GM23338 (cell line): ENCODE data around the gene JTB. TPM values are rescaled to one million over a fixed set of nuclear protein-coding genes. Genes with fewer than 3 reads are reported as not detected.

Source experiments
- ATAC-seq: fragments of 200-7000 bp; cut with Tn5 transposase; 3 replicates; pipeline ENCODE4 v1.9.1; 2020
- DNase-seq: peaks from one replicate; pipeline ENCODE4 v3.0.0-alpha.2; 2015; ENCODE audit warnings: low spot score
- H2AFZ ChIP-seq: fragments of 200-600 bp; sonication (generic); 2 replicates; pipeline ENCODE4 v1.8.0; 2016; ENCODE audit warnings: antibody characterized with exemption, mild to moderate bottlenecking, moderate library complexity
- H3F3A ChIP-seq: fragments of 200-600 bp; sonication (generic); replicated peaks from 2 replicates; pipeline ENCODE4 v1.8.0; 2017; ENCODE audit warnings: antibody characterized with exemption, mixed run types, low read depth
- H3K27ac ChIP-seq: fragments of 200-600 bp; sonication (generic); 2 replicates; pipeline ENCODE4 v1.6.1; 2016; ENCODE audit warnings: low read depth
- H3K27me3 ChIP-seq: fragments of 200-600 bp; sonication (generic); 2 replicates; pipeline ENCODE4 v1.8.0; 2016; ENCODE audit warnings: mild to moderate bottlenecking, mixed run types, moderate library complexity; ENCODE audit not compliant: insufficient read depth
- H3K36me3 ChIP-seq: fragments of 200-600 bp; sonication (generic); 2 replicates; pipeline ENCODE4 v1.8.0; 2016; ENCODE audit warnings: mild to moderate bottlenecking; ENCODE audit not compliant: insufficient read depth
- H3K4me1 ChIP-seq: fragments of 200-600 bp; sonication (generic); 2 replicates; pipeline ENCODE4 v1.8.0; 2016; ENCODE audit warnings: mild to moderate bottlenecking, moderate library complexity; ENCODE audit not compliant: insufficient read depth
- H3K4me2 ChIP-seq: fragments of 200-600 bp; sonication (generic); 2 replicates; pipeline ENCODE4 v1.7.1; 2017; ENCODE audit warnings: mixed run types
- H3K4me3 ChIP-seq: fragments of 200-600 bp; sonication (generic); 2 replicates; pipeline ENCODE4 v1.6.1; 2016; ENCODE audit warnings: mixed run types
- H3K79me2 ChIP-seq: fragments of 200-600 bp; sonication (generic); replicated peaks from 2 replicates; pipeline ENCODE4 v1.8.0; 2017; ENCODE audit warnings: mild to moderate bottlenecking; ENCODE audit not compliant: insufficient read depth
- H3K9me2 ChIP-seq: fragments of 200-600 bp; sonication (generic); 2 replicates; pipeline ENCODE4 v1.8.0; 2017; ENCODE audit not compliant: insufficient read depth
- H4K20me1 ChIP-seq: fragments of 200-600 bp; sonication (generic); replicated peaks from 2 replicates; pipeline ENCODE4 v1.8.0; 2017; ENCODE audit warnings: mild to moderate bottlenecking; ENCODE audit not compliant: insufficient read depth
- H3K27ac Mint-ChIP-seq: 2 replicates; pipeline ENCODE4 v1.8.0; 2020; ENCODE audit warnings: inconsistent platforms, mild to moderate bottlenecking, moderate library complexity, mixed read lengths
- H3K27me3 Mint-ChIP-seq: 3 replicates; pipeline ENCODE4 v1.8.0; 2022; ENCODE audit warnings: low read depth, mild to moderate bottlenecking, moderate library complexity, mixed read lengths, inconsistent platforms; ENCODE audit not compliant: insufficient read depth, poor library complexity
- H3K36me3 Mint-ChIP-seq: 3 replicates; pipeline ENCODE4 v1.8.0; 2021; ENCODE audit warnings: low read depth, mild to moderate bottlenecking, inconsistent platforms, moderate library complexity, mixed read lengths
- H3K4me1 Mint-ChIP-seq: 3 replicates; pipeline ENCODE4 v1.8.0; 2020; ENCODE audit warnings: mild to moderate bottlenecking, inconsistent platforms, mixed read lengths
- H3K4me3 Mint-ChIP-seq: 3 replicates; pipeline ENCODE4 v1.8.0; 2021; ENCODE audit warnings: moderate library complexity, mild to moderate bottlenecking, inconsistent platforms, mixed read lengths
- H3K9me3 Mint-ChIP-seq: 3 replicates; pipeline ENCODE4 v1.8.0; 2020; ENCODE audit warnings: moderate library complexity, mild to moderate bottlenecking, inconsistent platforms, mixed read lengths
- CREB1 ChIP-seq: fragments of 250-450 bp; sonication (Bioruptor Pico); IDR thresholded peaks from 2 replicates; pipeline ENCODE4 v1.5.0; 2020; ENCODE audit warnings: low read depth, mild to moderate bottlenecking, moderate library complexity
- EZH2phosphoT487 ChIP-seq: fragments of 200-600 bp; sonication (generic); IDR thresholded peaks from one replicate; pipeline ENCODE4 v1.8.1; 2018; ENCODE audit warnings: antibody characterized with exemption; ENCODE audit not compliant: unreplicated experiment
- JUNB ChIP-seq: IDR thresholded peaks from one replicate; pipeline ENCODE4 v1.6.1; 2016; ENCODE audit warnings: antibody characterized with exemption; ENCODE audit not compliant: unreplicated experiment
- NANOG ChIP-seq: IDR thresholded peaks from 2 replicates; pipeline ENCODE4 v1.6.1; 2016; ENCODE audit warnings: antibody characterized with exemption, borderline replicate concordance
- POLR2AphosphoS5 ChIP-seq: IDR thresholded peaks from 2 replicates; pipeline ENCODE4 v1.6.1; 2016; ENCODE audit warnings: antibody characterized with exemption, low read depth
- STAT1 ChIP-seq: IDR thresholded peaks from one replicate; pipeline ENCODE4 v1.6.1; 2016; ENCODE audit warnings: antibody characterized with exemption; ENCODE audit not compliant: unreplicated experiment
- ZNF114 ChIP-seq: fragments of 250-450 bp; sonication (Bioruptor Pico); IDR thresholded peaks from 2 replicates; pipeline ENCODE4 v1.5.0; 2020; ENCODE audit warnings: mild to moderate bottlenecking, moderate library complexity
- polyA plus RNA-seq: library from polyadenylated mRNA; unstranded; fragments of >200 nt; fragmentation: Nextera tagmentation; extraction: Ambion mirVana; gene quantifications from 2 replicates; pipeline ENCODE4 v1.2.1, GENCODE V29; 2016
- total RNA-seq: library from RNA; depleted of rRNA; stranded (reverse); fragments of >200 nt; shearing (Covaris generic); gene quantifications from 2 replicates; pipeline ENCODE4 v1.2.3, GENCODE V29; 2014
- TF ChIP-seq, protein P1 (sequence below), 2 experiments: fragments of 200-600 bp in 1 of 2; sonication (generic) in 1 of 2; conservative IDR thresholded peaks; 2 replicates each; pipeline versions ENCODE4 v1.5.1 to v1.6.1; 2016 to 2017; ENCODE audit warnings: antibody characterized with exemption in 2 of 2, low read depth in 2 of 2, mild to moderate bottlenecking in 2 of 2, moderate library complexity in 1 of 2
- TF ChIP-seq, protein P2 (sequence below): IDR thresholded peaks from one replicate; pipeline ENCODE4 v1.6.1; 2018; ENCODE audit warnings: antibody characterized with exemption; ENCODE audit not compliant: unreplicated experiment
- TF ChIP-seq, protein P3 (sequence below): IDR thresholded peaks from 2 replicates; pipeline ENCODE4 v1.6.1; 2016; ENCODE audit warnings: antibody characterized with exemption

The JTB gene
- total and polyA plus RNA-seq, 2 experiments from 2014 or later, result 140 to 208 TPM

DNA sequence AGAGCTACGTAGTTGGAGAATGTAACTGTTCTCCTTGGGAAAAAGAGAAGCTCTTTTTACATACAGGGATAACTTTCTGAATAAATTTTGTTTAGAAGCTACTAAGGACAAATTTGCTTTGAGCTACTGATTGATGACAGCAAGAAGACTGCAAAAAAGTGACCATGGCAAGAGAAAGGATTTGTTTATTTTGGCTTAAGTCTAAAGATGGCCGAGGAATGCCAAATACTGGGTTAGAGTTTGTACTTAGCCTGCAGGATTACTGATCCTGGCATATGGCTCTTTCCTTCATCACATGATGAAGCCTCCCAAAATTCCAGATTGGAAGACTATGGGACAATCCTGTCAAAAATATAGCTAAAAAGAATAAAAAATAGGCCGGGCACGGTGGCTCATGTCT, 41.8 kb upstream of the JTB start:
- Histone ChIP-seq H3K79me2 (no peaks in the 10 kb centered on the region), H2AFZ (no peak overlapping the region), H3K4me2 (no peak overlapping the region), H4K20me1 (no peaks in the 10 kb centered on the region), H3K27ac (no peak overlapping the region), H3K27me3 (no peaks in the 10 kb centered on the region), H3K4me3 (no peak overlapping the region), H3K4me1 (no peaks in the 10 kb centered on the region), H3K9me2 (no peaks in the 10 kb centered on the region), H3F3A (no peaks in the 10 kb centered on the region), H3K36me3 (no peaks in the 10 kb centered on the region)
- Mint-ChIP-seq H3K9me3 (no peaks in the 10 kb centered on the region; the same call in 2 of the 3 replicates), H3K27me3 (peaks cover 5% of the 10 kb centered on the region), H3K36me3 (no peaks in the 10 kb centered on the region), H3K27ac (no peak overlapping the region), H3K4me3 (no peak overlapping the region), H3K4me1 (no peaks in the 10 kb centered on the region)
- DNase-seq (no peak), ATAC-seq (no peak)
- no peak for TF ChIP-seq STAT1
- no peak for TF ChIP-seq ZNF114 (CRISPR knock-in tag)
- TF ChIP-seq POLR2AphosphoS5, result no peak
- TF ChIP-seq, protein P1, sequence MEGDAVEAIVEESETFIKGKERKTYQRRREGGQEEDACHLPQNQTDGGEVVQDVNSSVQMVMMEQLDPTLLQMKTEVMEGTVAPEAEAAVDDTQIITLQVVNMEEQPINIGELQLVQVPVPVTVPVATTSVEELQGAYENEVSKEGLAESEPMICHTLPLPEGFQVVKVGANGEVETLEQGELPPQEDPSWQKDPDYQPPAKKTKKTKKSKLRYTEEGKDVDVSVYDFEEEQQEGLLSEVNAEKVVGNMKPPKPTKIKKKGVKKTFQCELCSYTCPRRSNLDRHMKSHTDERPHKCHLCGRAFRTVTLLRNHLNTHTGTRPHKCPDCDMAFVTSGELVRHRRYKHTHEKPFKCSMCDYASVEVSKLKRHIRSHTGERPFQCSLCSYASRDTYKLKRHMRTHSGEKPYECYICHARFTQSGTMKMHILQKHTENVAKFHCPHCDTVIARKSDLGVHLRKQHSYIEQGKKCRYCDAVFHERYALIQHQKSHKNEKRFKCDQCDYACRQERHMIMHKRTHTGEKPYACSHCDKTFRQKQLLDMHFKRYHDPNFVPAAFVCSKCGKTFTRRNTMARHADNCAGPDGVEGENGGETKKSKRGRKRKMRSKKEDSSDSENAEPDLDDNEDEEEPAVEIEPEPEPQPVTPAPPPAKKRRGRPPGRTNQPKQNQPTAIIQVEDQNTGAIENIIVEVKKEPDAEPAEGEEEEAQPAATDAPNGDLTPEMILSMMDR (conservative IDR thresholded peaks at IDR 0.05; ENCODE audit: low read depth in 2 of 2), result no peak
- no peak for TF ChIP-seq JUNB

DNA sequence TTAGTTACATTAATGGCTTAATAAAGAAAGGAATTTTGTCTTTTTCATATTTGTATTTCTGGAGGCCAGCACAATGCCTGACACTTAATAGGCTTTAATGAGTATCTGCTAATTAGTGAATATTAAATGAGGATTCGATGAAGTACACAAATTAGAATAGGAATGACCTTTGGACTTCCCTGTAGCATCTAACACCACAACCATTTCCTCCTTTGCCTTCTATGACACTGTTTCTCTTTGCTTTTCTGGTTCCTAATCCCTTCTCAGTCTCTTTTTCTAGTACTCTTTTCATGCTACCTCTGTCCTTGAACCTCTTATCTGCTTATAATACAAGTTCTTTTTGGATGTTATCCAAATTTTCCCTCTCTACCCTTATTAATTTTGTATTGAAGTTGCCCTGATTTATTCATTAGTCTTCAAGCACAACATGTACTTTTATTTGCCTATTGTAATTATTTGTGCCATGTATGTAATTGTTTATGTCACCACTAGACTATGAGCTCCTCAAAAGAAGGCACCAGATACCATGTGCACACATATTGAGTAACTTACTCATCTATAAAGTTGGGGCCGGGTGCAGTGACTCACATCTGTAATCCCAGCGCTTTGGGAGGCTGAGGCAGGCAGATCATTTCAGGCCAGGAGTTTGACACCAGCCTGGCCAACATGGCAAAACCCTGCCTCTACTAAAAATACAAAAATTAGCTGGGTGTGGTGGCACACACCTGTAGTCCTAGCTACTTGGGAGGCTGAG, 36.9 kb upstream of the JTB start:
- Histone ChIP-seq H3K79me2 (no peaks in the 10 kb centered on the region), H3K27ac (no peak overlapping the region), H2AFZ (no peak overlapping the region), H3K4me1 (no peaks in the 10 kb centered on the region), H3K27me3 (no peaks in the 10 kb centered on the region), H4K20me1 (no peaks in the 10 kb centered on the region), H3K36me3 (no peaks in the 10 kb centered on the region), H3K4me3 (no peak overlapping the region), H3K4me2 (no peak overlapping the region), H3F3A (no peaks in the 10 kb centered on the region), H3K9me2 (no peaks in the 10 kb centered on the region)
- no peak for DNase-seq
- Mint-ChIP-seq H3K36me3 (no peaks in the 10 kb centered on the region), H3K27ac (no peak overlapping the region), H3K27me3 (peaks cover 5% of the 10 kb centered on the region), H3K4me1 (no peaks in the 10 kb centered on the region), H3K4me3 (no peak overlapping the region), H3K9me3 (no peaks in the 10 kb centered on the region; the same call in 2 of the 3 replicates)
- ATAC-seq, result no peak
- TF ChIP-seq, protein P2, sequence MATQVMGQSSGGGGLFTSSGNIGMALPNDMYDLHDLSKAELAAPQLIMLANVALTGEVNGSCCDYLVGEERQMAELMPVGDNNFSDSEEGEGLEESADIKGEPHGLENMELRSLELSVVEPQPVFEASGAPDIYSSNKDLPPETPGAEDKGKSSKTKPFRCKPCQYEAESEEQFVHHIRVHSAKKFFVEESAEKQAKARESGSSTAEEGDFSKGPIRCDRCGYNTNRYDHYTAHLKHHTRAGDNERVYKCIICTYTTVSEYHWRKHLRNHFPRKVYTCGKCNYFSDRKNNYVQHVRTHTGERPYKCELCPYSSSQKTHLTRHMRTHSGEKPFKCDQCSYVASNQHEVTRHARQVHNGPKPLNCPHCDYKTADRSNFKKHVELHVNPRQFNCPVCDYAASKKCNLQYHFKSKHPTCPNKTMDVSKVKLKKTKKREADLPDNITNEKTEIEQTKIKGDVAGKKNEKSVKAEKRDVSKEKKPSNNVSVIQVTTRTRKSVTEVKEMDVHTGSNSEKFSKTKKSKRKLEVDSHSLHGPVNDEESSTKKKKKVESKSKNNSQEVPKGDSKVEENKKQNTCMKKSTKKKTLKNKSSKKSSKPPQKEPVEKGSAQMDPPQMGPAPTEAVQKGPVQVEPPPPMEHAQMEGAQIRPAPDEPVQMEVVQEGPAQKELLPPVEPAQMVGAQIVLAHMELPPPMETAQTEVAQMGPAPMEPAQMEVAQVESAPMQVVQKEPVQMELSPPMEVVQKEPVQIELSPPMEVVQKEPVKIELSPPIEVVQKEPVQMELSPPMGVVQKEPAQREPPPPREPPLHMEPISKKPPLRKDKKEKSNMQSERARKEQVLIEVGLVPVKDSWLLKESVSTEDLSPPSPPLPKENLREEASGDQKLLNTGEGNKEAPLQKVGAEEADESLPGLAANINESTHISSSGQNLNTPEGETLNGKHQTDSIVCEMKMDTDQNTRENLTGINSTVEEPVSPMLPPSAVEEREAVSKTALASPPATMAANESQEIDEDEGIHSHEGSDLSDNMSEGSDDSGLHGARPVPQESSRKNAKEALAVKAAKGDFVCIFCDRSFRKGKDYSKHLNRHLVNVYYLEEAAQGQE, result no peak
- TF ChIP-seq, protein P3, sequence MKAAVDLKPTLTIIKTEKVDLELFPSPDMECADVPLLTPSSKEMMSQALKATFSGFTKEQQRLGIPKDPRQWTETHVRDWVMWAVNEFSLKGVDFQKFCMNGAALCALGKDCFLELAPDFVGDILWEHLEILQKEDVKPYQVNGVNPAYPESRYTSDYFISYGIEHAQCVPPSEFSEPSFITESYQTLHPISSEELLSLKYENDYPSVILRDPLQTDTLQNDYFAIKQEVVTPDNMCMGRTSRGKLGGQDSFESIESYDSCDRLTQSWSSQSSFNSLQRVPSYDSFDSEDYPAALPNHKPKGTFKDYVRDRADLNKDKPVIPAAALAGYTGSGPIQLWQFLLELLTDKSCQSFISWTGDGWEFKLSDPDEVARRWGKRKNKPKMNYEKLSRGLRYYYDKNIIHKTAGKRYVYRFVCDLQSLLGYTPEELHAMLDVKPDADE, result no peak
- TF ChIP-seq POLR2AphosphoS5 (no peak), CREB1 (CRISPR knock-in tag) (no peak), JUNB (no peak), NANOG (no peak), ZNF114 (CRISPR knock-in tag) (no peak), EZH2phosphoT487 (no peak), STAT1 (no peak)
- TF ChIP-seq, protein P1 (conservative IDR thresholded peaks at IDR 0.05; ENCODE audit: low read depth in 2 of 2), result no peak
